ENCODE results near the gene PTPN18. TPM values are rescaled to one million over a fixed set of nuclear protein-coding genes. Genes with fewer than 3 reads are reported as not detected.

The PTPN18 gene
- total RNA-seq, 3 donors from 2014 or later (not counting 1 experiment from before 2014, with no cell fraction given), result 189 to 194 (median 192) TPM

DNA sequence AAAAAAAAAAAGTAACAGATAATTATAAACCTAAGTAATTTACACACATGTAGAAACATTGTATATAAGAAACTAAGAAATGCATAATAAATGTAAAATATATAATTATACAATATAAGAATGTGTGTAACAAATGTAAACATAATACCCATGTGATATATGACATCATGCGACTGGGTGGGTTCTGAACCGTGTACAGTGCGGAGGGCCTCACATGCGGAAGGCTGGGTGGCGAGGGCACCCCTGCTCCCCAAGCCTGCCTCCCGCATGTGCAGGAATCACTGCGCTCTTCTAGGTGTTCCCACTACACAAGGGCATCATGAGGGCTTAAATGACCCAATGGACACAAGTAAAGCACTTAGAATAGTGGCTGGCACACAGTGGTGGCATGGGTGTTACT lies 2.0 kb downstream of the PTPN18 start:
- Mint-ChIP-seq H3K9me3 (no peaks in the 10 kb centered on the region), H3K4me3 (no peak overlapping the region), H3K27me3 (ENCODE audit: low read depth in 2 of 2) (no peaks in the 10 kb centered on the region), H3K27ac (no peak overlapping the region), H3K4me1 (peaks cover 16 to 27% of the 10 kb centered on the region in 2 donors), H3K36me3 (no peaks in the 10 kb centered on the region)
- H3K9me3 ChIP-seq (ENCODE audit: control insufficient read depth, insufficient read depth, low read length), result no peaks in the 10 kb centered on the region
- no peak overlapping the region for H3K27ac ChIP-seq (ENCODE audit: low read length)
- no peaks in the 10 kb centered on the region for H3K27me3 ChIP-seq (ENCODE audit: control insufficient read depth, insufficient read depth, low read length)
- DNase-seq (no peak), ATAC-seq (no peak)
- H3K36me3 ChIP-seq (ENCODE audit: control insufficient read depth, insufficient read depth, low read length), result no peaks in the 10 kb centered on the region
- intact Hi-C loops (cut with micrococcal nuclease), result no loop called here
- TF ChIP-seq, protein P1, sequence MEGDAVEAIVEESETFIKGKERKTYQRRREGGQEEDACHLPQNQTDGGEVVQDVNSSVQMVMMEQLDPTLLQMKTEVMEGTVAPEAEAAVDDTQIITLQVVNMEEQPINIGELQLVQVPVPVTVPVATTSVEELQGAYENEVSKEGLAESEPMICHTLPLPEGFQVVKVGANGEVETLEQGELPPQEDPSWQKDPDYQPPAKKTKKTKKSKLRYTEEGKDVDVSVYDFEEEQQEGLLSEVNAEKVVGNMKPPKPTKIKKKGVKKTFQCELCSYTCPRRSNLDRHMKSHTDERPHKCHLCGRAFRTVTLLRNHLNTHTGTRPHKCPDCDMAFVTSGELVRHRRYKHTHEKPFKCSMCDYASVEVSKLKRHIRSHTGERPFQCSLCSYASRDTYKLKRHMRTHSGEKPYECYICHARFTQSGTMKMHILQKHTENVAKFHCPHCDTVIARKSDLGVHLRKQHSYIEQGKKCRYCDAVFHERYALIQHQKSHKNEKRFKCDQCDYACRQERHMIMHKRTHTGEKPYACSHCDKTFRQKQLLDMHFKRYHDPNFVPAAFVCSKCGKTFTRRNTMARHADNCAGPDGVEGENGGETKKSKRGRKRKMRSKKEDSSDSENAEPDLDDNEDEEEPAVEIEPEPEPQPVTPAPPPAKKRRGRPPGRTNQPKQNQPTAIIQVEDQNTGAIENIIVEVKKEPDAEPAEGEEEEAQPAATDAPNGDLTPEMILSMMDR (IDR thresholded peaks at IDR 0.05), result no peak
- H3K4me3 ChIP-seq (ENCODE audit: low read length), result no peak overlapping the region
- H3K4me1 ChIP-seq (ENCODE audit: control insufficient read depth, insufficient read depth, low read length), result peaks cover 17% of the 10 kb centered on the region
- WGBS (ENCODE audit: insufficient coverage), result 98% methylated on average over 7 of the region's 7 CpGs

DNA sequence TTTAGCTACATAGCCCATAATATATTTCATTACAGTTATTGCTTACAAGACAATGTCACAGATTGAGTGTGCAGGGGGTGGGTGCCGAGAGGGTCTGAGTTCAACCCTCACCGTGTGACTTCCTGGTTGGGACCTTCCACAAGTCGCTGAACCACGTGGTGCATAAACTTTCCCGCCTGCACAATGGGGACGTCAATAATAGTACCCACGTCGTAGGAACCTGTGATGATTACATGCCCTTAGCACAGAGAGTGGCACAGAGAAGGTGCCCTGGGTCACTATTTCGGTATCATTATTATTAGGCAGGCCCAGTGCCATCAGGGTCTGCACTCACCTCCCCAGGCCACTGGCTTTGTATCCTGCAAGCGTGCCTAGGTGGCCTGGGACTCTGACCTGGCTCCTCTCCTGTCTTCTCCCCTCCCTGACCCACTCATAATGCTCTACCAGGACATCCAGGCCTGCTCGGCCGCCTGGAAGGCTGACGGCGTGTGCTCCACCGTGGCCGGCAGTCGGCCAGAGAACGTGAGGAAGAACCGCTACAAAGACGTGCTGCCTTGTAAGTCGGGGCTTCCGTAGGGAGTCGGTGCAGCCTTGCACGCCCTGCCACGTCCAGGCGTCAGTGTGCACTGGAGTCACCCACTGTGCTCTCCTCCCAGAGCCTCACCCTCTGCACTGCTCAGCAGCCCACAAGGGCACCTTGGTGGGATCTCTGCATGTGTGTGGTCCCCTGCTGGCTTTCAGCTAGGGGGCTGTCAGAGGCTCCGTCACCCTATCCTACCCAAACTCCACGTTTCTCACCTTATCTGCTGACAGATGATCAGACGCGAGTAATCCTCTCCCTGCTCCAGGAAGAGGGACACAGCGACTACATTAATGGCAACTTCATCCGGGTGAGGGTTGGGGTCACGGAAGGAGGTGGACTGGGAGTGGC lies 2.8 kb downstream of the PTPN18 start:
- H3K36me3 Mint-ChIP-seq, result no peaks in the 10 kb centered on the region
- WGBS (ENCODE audit: insufficient coverage), result 95% methylated on average over 33 of the region's 33 CpGs
- H3K4me1 ChIP-seq (ENCODE audit: control insufficient read depth, insufficient read depth, low read length), result peaks cover 17% of the 10 kb centered on the region
- DNase-seq (no peak), ATAC-seq (no peak)
- intact Hi-C loops (cut with micrococcal nuclease), result no loop called here
- H3K4me3 ChIP-seq (ENCODE audit: low read length), result no peak overlapping the region
- no peaks in the 10 kb centered on the region for H3K9me3 Mint-ChIP-seq
- TF ChIP-seq, protein P1 (IDR thresholded peaks at IDR 0.05), result no peak
- no peaks in the 10 kb centered on the region for H3K9me3 ChIP-seq (ENCODE audit: control insufficient read depth, insufficient read depth, low read length)
- H3K27ac ChIP-seq (ENCODE audit: low read length), result no peak overlapping the region
- no peak overlapping the region for H3K27ac Mint-ChIP-seq
- H3K27me3 ChIP-seq (ENCODE audit: control insufficient read depth, insufficient read depth, low read length), result no peaks in the 10 kb centered on the region
- no peak overlapping the region for H3K4me3 Mint-ChIP-seq
- no peaks in the 10 kb centered on the region for H3K27me3 Mint-ChIP-seq (ENCODE audit: low read depth in 2 of 2)
- H3K36me3 ChIP-seq (ENCODE audit: control insufficient read depth, insufficient read depth, low read length), result no peaks in the 10 kb centered on the region
- H3K4me1 Mint-ChIP-seq, result peaks cover 16 to 20% of the 10 kb centered on the region in 2 donors

DNA sequence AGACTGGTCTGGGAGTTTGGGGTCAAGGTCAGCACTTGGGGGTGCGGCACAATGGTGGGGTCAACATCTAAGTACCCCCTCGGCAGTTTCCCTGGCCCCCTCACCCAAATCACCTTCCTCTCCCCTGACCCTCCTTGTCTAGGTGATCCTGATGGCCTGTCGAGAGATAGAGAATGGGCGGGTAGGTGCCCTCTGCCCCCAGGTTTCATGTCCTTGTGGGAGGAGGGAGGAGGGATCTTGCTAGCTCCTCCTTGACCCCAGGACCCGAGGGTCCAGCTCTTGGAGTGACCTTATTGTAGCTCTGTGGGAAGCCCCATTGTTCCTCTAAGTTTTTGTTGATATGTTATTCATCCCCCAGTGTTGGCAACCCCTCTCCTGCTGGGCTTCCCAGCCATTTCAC lies 3.6 kb downstream of the PTPN18 start:
- H3K9me3 ChIP-seq (ENCODE audit: control insufficient read depth, insufficient read depth, low read length), result no peaks in the 10 kb centered on the region
- Mint-ChIP-seq H3K4me1 (peaks cover 9 to 13% of the 10 kb centered on the region in 2 donors), H3K9me3 (no peaks in the 10 kb centered on the region), H3K4me3 (no peak overlapping the region), H3K27me3 (ENCODE audit: low read depth in 2 of 2) (no peaks in the 10 kb centered on the region), H3K27ac (no peak overlapping the region), H3K36me3 (no peaks in the 10 kb centered on the region)
- WGBS (ENCODE audit: insufficient coverage), result 97% methylated on average over 4 of the region's 5 CpGs
- H3K36me3 ChIP-seq (ENCODE audit: control insufficient read depth, insufficient read depth, low read length), result no peaks in the 10 kb centered on the region
- no peak overlapping the region for H3K4me3 ChIP-seq (ENCODE audit: low read length)
- DNase-seq (no peak), ATAC-seq (no peak)
- peaks cover 17% of the 10 kb centered on the region for H3K4me1 ChIP-seq (ENCODE audit: control insufficient read depth, insufficient read depth, low read length)
- TF ChIP-seq, protein P1 (IDR thresholded peaks at IDR 0.05), result no peak
- intact Hi-C loops (cut with micrococcal nuclease), result no loop called here
- no peak overlapping the region for H3K27ac ChIP-seq (ENCODE audit: low read length)
- no peaks in the 10 kb centered on the region for H3K27me3 ChIP-seq (ENCODE audit: control insufficient read depth, insufficient read depth, low read length)

All from natural killer cell (primary cell).